ENCODE data around the gene SLX4IP. TPM values are rescaled to one million over a fixed set of nuclear protein-coding genes. Genes with fewer than 3 reads are reported as not detected.
"Not testable (repeated sequence)": the region's sequence is repeated elsewhere in the genome, so short reads cannot be mapped to it uniquely, and the experiment has no call there.

The SLX4IP gene
- 4.1 TPM for total RNA-seq
- polyA plus RNA-seq = 1 to 10 TPM; 1.5 to 2.5 (median 2.2) TPM

DNA sequence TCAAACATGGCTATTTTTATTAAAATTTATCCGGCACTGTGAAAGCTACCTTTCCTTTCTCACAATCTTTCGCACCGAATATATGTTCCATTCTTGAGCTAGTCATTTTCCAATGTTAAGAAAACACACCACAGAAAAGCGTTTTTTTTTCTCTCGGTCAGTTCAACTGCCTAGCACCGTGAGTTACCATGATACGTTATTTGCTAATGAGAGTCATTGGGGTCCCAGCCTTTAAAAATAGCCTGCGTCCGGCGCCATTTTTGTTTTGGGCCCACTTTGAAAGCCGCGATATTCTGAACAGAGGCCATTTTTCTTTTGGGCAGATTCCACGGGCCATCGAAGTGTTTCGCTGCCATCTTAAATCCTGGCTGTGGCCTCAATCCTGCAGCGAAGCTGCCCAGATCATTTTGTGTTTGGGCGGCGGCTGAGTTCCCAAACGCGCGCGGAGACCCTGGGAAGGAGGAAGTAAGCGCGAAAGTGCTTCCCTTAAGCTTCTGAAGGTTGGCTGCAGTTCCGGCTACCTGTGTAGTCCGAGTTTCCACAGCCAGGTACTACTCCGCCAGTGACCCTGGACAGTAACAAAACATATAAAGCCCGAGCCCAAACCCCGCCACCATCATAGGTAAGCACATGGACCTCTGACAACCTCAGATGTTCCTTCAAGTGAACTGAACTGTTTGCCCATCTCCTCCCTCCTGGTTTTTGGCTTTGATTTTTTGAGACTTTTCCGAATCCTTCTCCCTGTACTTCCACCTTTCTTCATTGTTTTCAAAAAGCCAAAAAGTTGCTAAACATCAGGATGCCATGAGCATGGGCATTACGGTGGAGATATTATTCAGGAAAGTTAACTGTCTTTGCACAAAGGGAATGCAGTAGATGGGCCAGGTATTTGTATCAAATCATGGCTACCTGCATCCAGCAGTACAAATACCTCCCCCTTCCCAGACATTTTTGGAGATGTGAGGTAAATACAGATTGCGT lies at the start of gene SLX4IP:
Gene SLX4IP, plus strand, starts transcription at position 474 of the 981 bp plus-strand sequence. CDS start 22,900 bp downstream, outside the sequence.
- H3K4me3 Mint-ChIP-seq = peak within 1 kb of the TSS; percentile 93 to 99 (median 97)
- DNase-seq (peak; percentile 74 to 96 (median 84)), ATAC-seq (ENCODE audit: low read depth in 2 of 2) (peak; percentile 71 to 74)
- Histone ChIP-seq H3K4me3 (ENCODE audit: low read depth, low read length) (peak within 1 kb of the TSS; percentile 99), H3K9me3 (ENCODE audit: control insufficient read depth in 2 of 2, low read length in 2 of 2) (no peaks in the 10 kb centered on the region), H3K27me3 (ENCODE audit: control insufficient read depth, insufficient read depth, low read length) (no peaks in the 10 kb centered on the region), H3K36me3 (ENCODE audit: control insufficient read depth, insufficient read depth, low read length) (no peaks in the 10 kb centered on the region), H3K4me1 (ENCODE audit: control insufficient read depth, insufficient read depth, low read length, poor library complexity, severe bottlenecking) (peaks cover 17% of the 10 kb centered on the region), H3K27ac (ENCODE audit: insufficient read depth, low read length, poor library complexity, severe bottlenecking) (peak within 1 kb of the TSS; percentile 90)
- H3K27me3 Mint-ChIP-seq = no peaks in the 10 kb centered on the region
- peak within 1 kb of the TSS; percentile 96 to 99 (median 97) for H3K27ac Mint-ChIP-seq
- H3K36me3 Mint-ChIP-seq = peaks cover 3% of the 10 kb centered on the region
- peaks cover 30 to 72% (median 52%) of the 10 kb centered on the region in 4 donors for H3K4me1 Mint-ChIP-seq
- no peaks in the 10 kb centered on the region for H3K9me3 Mint-ChIP-seq

DNA sequence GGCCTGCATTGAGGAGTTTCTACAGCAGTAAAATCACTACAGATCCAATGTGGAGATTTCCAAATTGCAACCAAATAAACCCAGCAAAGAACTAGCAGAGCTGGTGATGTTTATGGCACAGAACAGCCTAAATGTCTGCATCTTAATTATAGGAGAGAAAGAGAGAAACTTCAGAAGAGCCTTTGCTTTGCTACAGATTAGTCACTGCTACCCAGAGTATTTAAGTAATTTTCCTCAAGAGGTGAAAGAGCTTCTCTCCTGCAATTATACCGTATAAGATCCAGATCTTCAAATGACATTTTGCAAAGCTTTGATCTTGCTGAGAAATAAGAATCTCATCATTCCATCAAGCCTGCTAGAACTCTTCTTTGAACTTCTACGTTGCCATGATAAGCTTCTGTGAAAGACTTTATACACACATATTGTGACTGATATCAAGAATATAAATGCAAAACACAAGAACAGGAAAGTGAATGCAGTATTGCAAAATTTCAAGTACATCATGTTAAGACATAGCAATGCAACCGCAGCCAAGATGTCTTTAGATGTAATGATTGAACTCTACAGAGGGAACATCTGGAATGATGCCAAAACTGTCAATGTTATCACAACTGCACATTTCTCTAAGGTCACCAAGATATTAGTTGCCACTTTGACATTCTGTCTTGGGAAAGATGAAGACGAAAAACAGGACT lies 49.1 kb upstream of the SLX4IP start:
- H3K27ac Mint-ChIP-seq = no peak overlapping the region
- peaks cover 12% of the 10 kb centered on the region for H3K27me3 Mint-ChIP-seq
- Histone ChIP-seq H3K9me3 (ENCODE audit: control insufficient read depth in 2 of 2, low read length in 2 of 2) (no peaks in the 10 kb centered on the region), H3K36me3 (ENCODE audit: control insufficient read depth, insufficient read depth, low read length) (no peaks in the 10 kb centered on the region), H3K4me3 (ENCODE audit: low read depth, low read length) (no peak overlapping the region), H3K27ac (ENCODE audit: insufficient read depth, low read length, poor library complexity, severe bottlenecking) (no peak overlapping the region), H3K4me1 (ENCODE audit: control insufficient read depth, insufficient read depth, low read length, poor library complexity, severe bottlenecking) (no peaks in the 10 kb centered on the region), H3K27me3 (ENCODE audit: control insufficient read depth, insufficient read depth, low read length) (no peaks in the 10 kb centered on the region)
- peaks cover 0 to 1% (median 0%) of the 10 kb centered on the region in 7 donors for H3K9me3 Mint-ChIP-seq
- DNase-seq (no peak), ATAC-seq (ENCODE audit: low read depth in 2 of 2) (no peak)
- no peaks in the 10 kb centered on the region for H3K4me1 Mint-ChIP-seq
- no peak overlapping the region for H3K4me3 Mint-ChIP-seq
- H3K36me3 Mint-ChIP-seq = no peaks in the 10 kb centered on the region

DNA sequence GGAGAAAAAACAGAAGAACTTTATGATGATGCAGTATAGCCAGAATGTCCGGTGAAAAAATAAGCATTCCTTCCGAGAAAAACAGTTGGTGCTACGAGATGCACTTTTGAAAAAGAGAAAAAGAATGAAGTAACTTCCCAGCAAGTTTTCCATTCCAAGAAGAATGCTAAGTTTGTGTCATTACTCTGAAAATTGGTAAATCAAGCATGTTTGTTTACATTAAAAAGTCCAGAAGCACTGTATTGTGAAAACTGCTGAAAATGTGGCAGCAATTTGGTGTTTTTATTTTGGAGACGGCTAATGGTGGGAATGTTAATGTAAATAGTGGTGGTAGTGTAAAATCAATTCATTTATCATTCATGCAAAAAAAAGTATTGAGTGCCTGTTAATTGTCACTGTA lies 47.4 kb upstream of the SLX4IP start:
- no peaks in the 10 kb centered on the region for H3K4me1 Mint-ChIP-seq
- no peak overlapping the region for H3K27ac Mint-ChIP-seq
- Histone ChIP-seq H3K4me3 (ENCODE audit: low read depth, low read length) (no peak overlapping the region), H3K27ac (ENCODE audit: insufficient read depth, low read length, poor library complexity, severe bottlenecking) (no peak overlapping the region), H3K36me3 (ENCODE audit: control insufficient read depth, insufficient read depth, low read length) (no peaks in the 10 kb centered on the region), H3K4me1 (ENCODE audit: control insufficient read depth, insufficient read depth, low read length, poor library complexity, severe bottlenecking) (no peaks in the 10 kb centered on the region), H3K9me3 (ENCODE audit: control insufficient read depth in 2 of 2, low read length in 2 of 2) (no peaks in the 10 kb centered on the region), H3K27me3 (ENCODE audit: control insufficient read depth, insufficient read depth, low read length) (no peaks in the 10 kb centered on the region)
- ATAC-seq (ENCODE audit: low read depth in 2 of 2) (no peak), DNase-seq (no peak)
- peaks cover 0 to 1% (median 0%) of the 10 kb centered on the region in 7 donors for H3K9me3 Mint-ChIP-seq
- H3K4me3 Mint-ChIP-seq = no peak overlapping the region
- peaks cover 19% of the 10 kb centered on the region for H3K27me3 Mint-ChIP-seq
- no peaks in the 10 kb centered on the region for H3K36me3 Mint-ChIP-seq

DNA sequence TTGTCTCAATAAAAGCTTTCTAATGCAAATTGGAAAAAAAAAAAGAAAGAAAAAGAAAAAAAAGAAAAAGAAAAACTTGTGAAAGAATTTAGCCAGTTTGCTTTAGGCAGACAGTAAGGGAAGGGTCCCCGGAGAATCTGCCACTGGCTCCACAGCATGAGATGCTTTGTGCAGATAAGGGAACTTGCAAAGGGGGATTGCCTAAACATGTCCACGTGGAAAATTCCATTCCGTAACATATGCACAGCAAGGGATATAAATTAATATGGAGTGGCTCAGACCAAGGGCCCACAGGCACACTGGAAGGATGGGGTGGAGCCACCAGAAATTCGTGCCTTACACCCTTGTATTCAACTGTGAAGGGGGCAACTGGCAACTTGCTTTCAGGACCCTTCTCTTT lies 46.5 kb upstream of the SLX4IP start:
- DNase-seq (no peak), ATAC-seq (ENCODE audit: low read depth in 2 of 2) (no peak)
- Mint-ChIP-seq H3K4me1 (no peaks in the 10 kb centered on the region), H3K27me3 (peaks cover 19% of the 10 kb centered on the region), H3K36me3 (no peaks in the 10 kb centered on the region), H3K9me3 (peaks cover 0 to 1% (median 0%) of the 10 kb centered on the region in 7 donors), H3K27ac (no peak overlapping the region), H3K4me3 (no peak overlapping the region)
- Histone ChIP-seq H3K4me3 (ENCODE audit: low read depth, low read length) (no peak overlapping the region), H3K27ac (ENCODE audit: insufficient read depth, low read length, poor library complexity, severe bottlenecking) (no peak overlapping the region), H3K9me3 (ENCODE audit: control insufficient read depth in 2 of 2, low read length in 2 of 2) (no peaks in the 10 kb centered on the region), H3K27me3 (ENCODE audit: control insufficient read depth, insufficient read depth, low read length) (no peaks in the 10 kb centered on the region), H3K36me3 (ENCODE audit: control insufficient read depth, insufficient read depth, low read length) (no peaks in the 10 kb centered on the region), H3K4me1 (ENCODE audit: control insufficient read depth, insufficient read depth, low read length, poor library complexity, severe bottlenecking) (no peaks in the 10 kb centered on the region)

DNA sequence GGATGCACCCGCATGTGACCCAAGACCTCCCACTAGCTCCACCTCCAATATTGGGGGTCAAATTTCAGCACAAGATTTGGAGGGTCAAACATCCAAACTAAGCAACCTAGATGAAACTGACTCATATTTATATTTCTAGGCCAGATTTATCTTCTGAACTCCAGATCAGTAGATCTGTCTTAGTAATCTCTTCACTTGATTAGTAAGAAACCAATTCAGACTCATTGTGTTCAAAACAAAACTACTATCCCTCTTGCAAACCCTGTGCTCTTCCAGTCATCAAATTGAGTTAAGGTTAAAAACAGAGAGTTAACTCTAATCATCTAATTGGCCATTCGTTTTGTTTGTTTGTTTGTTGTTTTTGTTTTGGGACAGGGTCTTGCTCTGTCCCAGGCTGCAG lies 44.4 kb upstream of the SLX4IP start:
- H3K4me1 Mint-ChIP-seq = no peaks in the 10 kb centered on the region
- H3K27ac Mint-ChIP-seq = peak overlapping the region in 1 of 3 donors; percentile 21
- DNase-seq = no peak
- peaks cover 0 to 1% (median 0%) of the 10 kb centered on the region in 7 donors for H3K9me3 Mint-ChIP-seq
- H3K4me1 ChIP-seq (ENCODE audit: control insufficient read depth, insufficient read depth, low read length, poor library complexity, severe bottlenecking) = no peaks in the 10 kb centered on the region
- no peak overlapping the region for H3K27ac ChIP-seq (ENCODE audit: insufficient read depth, low read length, poor library complexity, severe bottlenecking)
- H3K4me3 Mint-ChIP-seq = no peak overlapping the region
- H3K4me3 ChIP-seq (ENCODE audit: low read depth, low read length) = no peak overlapping the region
- H3K36me3 ChIP-seq (ENCODE audit: control insufficient read depth, insufficient read depth, low read length) = no peaks in the 10 kb centered on the region
- no peaks in the 10 kb centered on the region for H3K9me3 ChIP-seq (ENCODE audit: control insufficient read depth in 2 of 2, low read length in 2 of 2)
- H3K27me3 ChIP-seq (ENCODE audit: control insufficient read depth, insufficient read depth, low read length) = no peaks in the 10 kb centered on the region
- ATAC-seq (ENCODE audit: low read depth in 2 of 2) = no peak
- H3K36me3 Mint-ChIP-seq = no peaks in the 10 kb centered on the region
- peaks cover 19% of the 10 kb centered on the region for H3K27me3 Mint-ChIP-seq

DNA sequence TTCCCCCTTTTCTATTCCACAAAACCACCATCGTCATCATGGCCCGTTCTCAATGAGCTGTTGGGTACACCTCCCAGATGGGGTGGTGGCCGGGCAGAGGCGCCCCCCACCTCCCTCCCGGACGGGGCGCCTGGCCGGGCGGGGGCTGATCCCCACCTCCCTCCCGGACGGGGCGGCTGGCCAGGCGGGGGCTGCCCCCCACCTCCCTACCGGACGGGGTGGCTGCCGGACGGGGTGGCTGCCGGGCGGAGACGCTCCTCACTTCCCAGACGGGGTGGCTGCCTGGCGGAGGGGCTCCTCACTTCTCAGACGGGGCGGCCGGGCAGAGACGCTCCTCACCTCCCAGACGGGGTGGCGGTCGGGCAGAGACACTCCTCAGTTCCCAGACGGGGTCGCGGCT lies 40.4 kb upstream of the SLX4IP start:
- peaks cover 11% of the 10 kb centered on the region for H3K27me3 Mint-ChIP-seq
- not testable (repeated sequence) for H3K4me3 ChIP-seq (ENCODE audit: low read depth, low read length); H3K27ac Mint-ChIP-seq; ATAC-seq (ENCODE audit: low read depth in 2 of 2); DNase-seq; H3K9me3 Mint-ChIP-seq; H3K27me3 ChIP-seq (ENCODE audit: control insufficient read depth, insufficient read depth, low read length); H3K36me3 Mint-ChIP-seq; H3K27ac ChIP-seq (ENCODE audit: insufficient read depth, low read length, poor library complexity, severe bottlenecking); H3K9me3 ChIP-seq (ENCODE audit: control insufficient read depth in 2 of 2, low read length in 2 of 2); H3K36me3 ChIP-seq (ENCODE audit: control insufficient read depth, insufficient read depth, low read length); H3K4me3 Mint-ChIP-seq; H3K4me1 ChIP-seq (ENCODE audit: control insufficient read depth, insufficient read depth, low read length, poor library complexity, severe bottlenecking); H3K4me1 Mint-ChIP-seq

DNA sequence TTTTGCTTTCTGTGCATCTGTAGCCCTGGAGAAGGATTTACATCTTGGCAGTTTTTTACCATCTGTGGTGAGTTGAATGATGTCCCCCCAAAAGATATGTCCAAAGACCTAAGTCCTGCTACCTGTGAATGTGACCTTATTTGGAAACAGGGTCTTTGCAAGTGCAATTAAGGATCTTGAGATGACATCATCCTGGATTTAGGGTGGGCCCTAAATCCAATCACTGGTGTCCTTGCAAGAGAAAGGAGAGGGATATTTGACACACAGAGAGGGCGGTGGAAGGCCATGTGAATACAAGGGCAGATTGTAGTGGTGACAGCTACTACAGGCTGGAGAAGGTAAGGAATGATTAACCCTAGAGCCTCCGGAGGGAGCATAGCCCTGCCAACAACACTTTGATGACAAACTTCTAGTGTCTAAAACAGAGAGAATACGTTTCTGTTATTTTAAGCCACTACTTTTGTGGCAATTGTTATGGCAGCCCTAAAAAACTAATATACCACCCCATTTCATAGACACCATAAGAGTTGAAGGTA lies 36.2 kb upstream of the SLX4IP start:
- Mint-ChIP-seq H3K27me3 (no peaks in the 10 kb centered on the region), H3K4me1 (no peaks in the 10 kb centered on the region), H3K9me3 (no peaks in the 10 kb centered on the region), H3K4me3 (no peak overlapping the region), H3K27ac (no peak overlapping the region), H3K36me3 (peaks cover 10% of the 10 kb centered on the region)
- ATAC-seq (ENCODE audit: low read depth in 2 of 2) = no peak
- no peak for DNase-seq
- Histone ChIP-seq H3K9me3 (ENCODE audit: control insufficient read depth in 2 of 2, low read length in 2 of 2) (no peaks in the 10 kb centered on the region), H3K27ac (ENCODE audit: insufficient read depth, low read length, poor library complexity, severe bottlenecking) (no peak overlapping the region), H3K36me3 (ENCODE audit: control insufficient read depth, insufficient read depth, low read length) (no peaks in the 10 kb centered on the region), H3K4me3 (ENCODE audit: low read depth, low read length) (no peak overlapping the region), H3K27me3 (ENCODE audit: control insufficient read depth, insufficient read depth, low read length) (no peaks in the 10 kb centered on the region), H3K4me1 (ENCODE audit: control insufficient read depth, insufficient read depth, low read length, poor library complexity, severe bottlenecking) (no peaks in the 10 kb centered on the region)

Data from CD4-positive, CD25-positive, alpha-beta regulatory T cell (primary cell).